GM21619 (cell line): ENCODE results near the gene IPPK.

ENCODE experiments used
- ATAC-seq: cut with Tn5 transposase; IDR thresholded peaks from one replicate; pipeline ENCODE4 v1.9.1; 2021; ENCODE audit not compliant: unreplicated experiment

The IPPK gene

GRCh38 chr9:92658176-92658575 is 11.8 kb downstream of the IPPK start:
- ATAC-seq = no peak

- no peak for ATAC-seq
Observed at GRCh38 chr9:92657296-92658094, 12.4 kb downstream of the IPPK start.

GRCh38 chr9:92656537-92656925 is 13.4 kb downstream of the IPPK start:
- no peak for ATAC-seq

GRCh38 chr9:92655896-92656536 is 13.9 kb downstream of the IPPK start:
- ATAC-seq = no peak

GRCh38 chr9:92655366-92655765 is 14.6 kb downstream of the IPPK start:
- ATAC-seq = no peak

GRCh38 chr9:92654481-92655301 is 15.2 kb downstream of the IPPK start:
- ATAC-seq = no peak

- no peak for ATAC-seq
Observed at GRCh38 chr9:92652461-92652860, 17.5 kb downstream of the IPPK start.

- no peak for ATAC-seq
Observed at GRCh38 chr9:92650839-92651621, 18.9 kb downstream of the IPPK start.

- no peak for ATAC-seq
Observed at GRCh38 chr9:92650296-92650695, 19.6 kb downstream of the IPPK start.

GRCh38 chr9:92649007-92649406 is 20.9 kb downstream of the IPPK start:
- no peak for ATAC-seq

GRCh38 chr9:92648474-92648971 is 21.4 kb downstream of the IPPK start:
- ATAC-seq = no peak

- ATAC-seq = no peak
Observed at GRCh38 chr9:92647671-92648473, 22.1 kb downstream of the IPPK start.

GRCh38 chr9:92645041-92645440 is 24.9 kb downstream of the IPPK start:
- no peak for ATAC-seq

- no peak for ATAC-seq
Observed at GRCh38 chr9:92644278-92644677, 25.7 kb downstream of the IPPK start.

- ATAC-seq = no peak
Observed at GRCh38 chr9:92642564-92642963, 27.4 kb downstream of the IPPK start.

- ATAC-seq = no peak
Observed at GRCh38 chr9:92642041-92642451, 27.9 kb downstream of the IPPK start.

GRCh38 chr9:92641092-92641809 is 28.7 kb downstream of the IPPK start:
- ATAC-seq = no peak

GRCh38 chr9:92640398-92641091 is 29.4 kb downstream of the IPPK start:
- ATAC-seq = no peak

GRCh38 chr9:92639791-92640271 is 30.1 kb downstream of the IPPK start:
- no peak for ATAC-seq
